HS-5 (cell line): ENCODE data around the gene SEPSECS.

ENCODE experiments used
- DNase-seq: peaks from one replicate; pipeline ENCODE4 v3.0.0-alpha.2; 2012; ENCODE audit warnings: low read depth

SEPSECS gene

DNA sequence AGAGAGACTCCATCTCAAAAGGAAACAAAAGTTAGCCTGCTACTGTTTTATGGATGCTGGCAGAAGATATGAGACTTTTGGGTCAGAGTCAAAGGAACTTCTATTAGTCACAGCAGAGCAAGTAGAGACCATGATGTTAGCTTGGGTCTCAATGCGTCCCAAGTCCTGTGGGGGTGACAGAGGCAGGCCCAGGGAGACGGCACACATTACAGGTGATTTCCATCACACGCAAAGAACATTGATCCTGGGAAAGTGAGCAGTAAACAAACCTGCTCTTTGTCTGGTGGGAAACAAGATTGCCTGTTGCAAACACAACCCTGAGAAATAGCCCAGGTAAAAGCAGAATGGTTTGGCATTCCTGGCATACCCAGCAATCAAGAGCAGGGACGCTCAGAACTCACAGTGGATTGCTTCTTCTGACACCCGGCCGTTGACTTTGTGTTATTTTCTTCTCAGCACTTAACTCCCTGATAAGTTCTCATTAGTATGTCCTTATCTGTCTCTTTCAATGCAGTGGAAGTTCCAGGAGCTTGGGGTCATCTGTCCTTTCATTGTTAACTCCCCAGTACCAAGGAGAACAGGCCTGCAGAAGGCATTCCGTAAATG is 78.3 kb downstream of the SEPSECS start:
- no peak for DNase-seq

DNA sequence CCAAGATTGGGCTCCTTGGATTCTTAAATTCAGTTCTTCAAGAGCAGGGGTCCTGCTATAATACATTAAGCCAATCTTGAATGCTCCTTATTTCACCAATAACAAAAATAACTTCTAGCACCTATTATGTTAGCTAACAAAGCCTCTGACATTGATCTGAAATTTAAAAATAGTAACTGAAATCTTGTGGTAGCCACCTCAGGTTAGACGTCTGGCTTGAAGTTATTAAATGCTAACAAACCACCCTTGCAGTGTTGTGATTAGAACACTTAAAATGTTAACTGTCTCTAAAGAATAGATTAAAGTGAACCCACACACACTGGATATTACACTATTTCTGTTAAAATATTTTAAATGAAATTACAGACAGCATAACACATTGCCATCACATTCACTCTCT is 79.7 kb downstream of the SEPSECS start:
- no peak for DNase-seq

DNA sequence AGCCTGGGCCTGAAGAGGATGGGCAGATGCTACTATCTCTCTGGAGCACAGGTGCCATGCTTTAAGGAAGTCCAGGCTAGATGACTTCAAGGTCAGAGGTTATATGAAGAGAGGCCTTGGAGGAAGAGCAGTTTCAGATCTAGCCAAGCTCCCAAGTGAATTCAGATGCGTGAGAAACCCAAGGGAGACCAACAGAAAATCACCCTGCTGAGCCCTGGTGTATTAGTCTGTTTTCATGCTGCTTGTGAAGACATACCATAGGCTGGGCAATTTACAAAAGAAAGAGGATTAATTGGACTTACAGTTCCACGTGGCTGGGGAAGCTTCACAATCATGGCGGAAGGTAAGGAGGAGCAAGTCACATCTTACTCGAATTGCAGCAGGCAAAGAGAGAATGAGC is 81.7 kb downstream of the SEPSECS start:
- DNase-seq = no peak

DNA sequence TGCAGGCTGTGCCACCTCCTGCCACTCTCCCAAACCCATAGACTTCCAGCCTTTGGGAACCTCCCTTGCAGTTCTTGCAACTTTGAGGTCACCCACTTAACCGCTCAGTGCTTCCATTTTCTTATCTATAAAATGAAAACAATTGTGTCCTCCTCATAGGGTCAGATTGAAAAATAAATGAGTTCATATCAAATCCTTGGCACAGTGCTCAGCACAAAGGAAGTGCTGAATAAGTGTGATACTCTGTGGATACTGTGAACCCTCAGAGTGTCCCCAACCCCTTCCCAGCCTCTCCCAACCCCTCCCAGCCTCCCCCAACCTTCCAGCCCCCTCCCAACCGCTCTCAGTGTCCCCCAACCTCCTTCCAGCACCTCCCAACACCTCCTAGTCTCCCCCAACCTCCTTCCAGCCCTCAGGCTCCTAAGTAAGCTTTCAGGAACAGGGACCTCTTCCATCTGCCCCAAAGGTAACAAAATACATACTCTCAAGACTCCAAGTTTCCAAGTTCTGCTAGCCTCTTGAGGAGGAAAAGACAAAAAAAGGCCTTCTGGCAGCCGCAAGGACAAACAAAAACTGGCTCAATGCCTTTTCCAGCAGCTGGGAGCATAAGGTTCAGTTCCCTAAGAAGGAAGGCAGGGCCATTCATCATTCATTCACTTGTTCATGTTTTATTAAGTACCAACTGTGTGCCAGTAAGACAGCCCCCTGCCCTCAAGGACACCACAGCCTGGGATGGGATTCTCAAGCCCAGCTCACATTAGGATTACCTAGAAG is 83.4 kb downstream of the SEPSECS start:
- DNase-seq = no peak

DNA sequence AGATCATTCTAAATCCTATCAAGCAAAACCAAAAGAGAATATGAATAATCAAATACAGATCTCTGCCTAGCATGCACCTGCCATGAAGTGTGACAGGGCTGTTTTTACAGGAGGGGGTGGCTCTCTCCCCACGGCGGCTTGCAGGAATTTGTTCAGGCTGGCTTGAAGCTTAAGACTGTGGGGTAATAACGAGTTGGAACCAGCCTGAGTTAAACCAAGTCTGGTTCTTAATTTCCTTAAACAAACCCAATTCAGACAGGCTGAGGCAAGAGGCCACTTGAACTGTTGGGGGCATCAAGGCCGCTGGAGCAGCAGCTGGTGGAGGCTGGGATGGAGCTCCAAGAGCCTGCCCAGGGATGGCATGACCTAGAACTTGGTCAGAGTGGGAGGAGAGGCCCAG is 84.4 kb downstream of the SEPSECS start:
- no peak for DNase-seq

DNA sequence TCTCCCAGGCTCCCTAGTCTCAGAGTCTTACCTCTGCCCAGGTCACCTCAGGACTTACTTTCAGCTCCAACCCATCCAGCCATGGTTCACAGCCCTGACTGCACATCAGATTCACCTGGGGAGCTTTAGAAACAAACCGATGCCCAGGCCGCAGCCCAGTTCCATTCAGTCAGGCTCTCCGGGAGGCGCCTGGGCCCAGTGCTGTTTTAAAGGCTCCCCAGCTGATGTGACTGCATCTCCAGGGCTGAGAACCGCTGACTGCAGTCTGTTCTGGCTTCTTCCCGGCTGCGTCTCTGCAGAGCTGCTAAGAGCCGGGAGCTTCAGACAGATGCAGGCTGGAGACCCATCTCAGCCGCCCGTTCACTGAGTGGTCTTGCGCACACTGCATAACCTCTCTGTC is 85.1 kb downstream of the SEPSECS start:
- DNase-seq = no peak

DNA sequence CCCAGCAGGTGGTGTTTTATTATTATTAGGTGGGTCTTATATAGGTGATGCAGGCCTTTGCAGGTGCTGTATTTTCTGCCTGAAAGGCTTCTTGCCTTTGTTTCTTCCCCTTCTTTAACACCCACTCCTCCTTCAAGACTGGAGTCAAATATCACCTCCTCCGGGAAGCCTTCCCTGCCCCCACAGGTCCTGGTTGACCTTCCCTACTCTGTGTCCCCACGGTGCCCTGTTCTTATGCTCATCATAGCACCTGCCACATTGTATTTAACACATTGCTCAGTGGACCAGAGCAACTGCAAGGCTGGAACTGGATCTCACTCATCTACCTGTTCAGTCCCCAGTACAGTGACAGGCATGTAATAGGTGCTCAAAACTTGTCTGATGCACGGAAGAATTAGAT is 89.7 kb downstream of the SEPSECS start:
- DNase-seq = no peak
